HG02759 (cell line): ENCODE measurements around the gene TCEANC2.
"Not testable (repeated sequence)": the region's sequence is repeated elsewhere in the genome, so short reads cannot be mapped to it uniquely, and the experiment has no call there.

Experiments
- ATAC-seq: cut with Tn5 transposase; IDR thresholded peaks from one replicate; pipeline ENCODE4 v1.9.1; 2021; ENCODE audit warnings: mild to moderate bottlenecking, moderate library complexity; ENCODE audit not compliant: unreplicated experiment

Gene TCEANC2

DNA sequence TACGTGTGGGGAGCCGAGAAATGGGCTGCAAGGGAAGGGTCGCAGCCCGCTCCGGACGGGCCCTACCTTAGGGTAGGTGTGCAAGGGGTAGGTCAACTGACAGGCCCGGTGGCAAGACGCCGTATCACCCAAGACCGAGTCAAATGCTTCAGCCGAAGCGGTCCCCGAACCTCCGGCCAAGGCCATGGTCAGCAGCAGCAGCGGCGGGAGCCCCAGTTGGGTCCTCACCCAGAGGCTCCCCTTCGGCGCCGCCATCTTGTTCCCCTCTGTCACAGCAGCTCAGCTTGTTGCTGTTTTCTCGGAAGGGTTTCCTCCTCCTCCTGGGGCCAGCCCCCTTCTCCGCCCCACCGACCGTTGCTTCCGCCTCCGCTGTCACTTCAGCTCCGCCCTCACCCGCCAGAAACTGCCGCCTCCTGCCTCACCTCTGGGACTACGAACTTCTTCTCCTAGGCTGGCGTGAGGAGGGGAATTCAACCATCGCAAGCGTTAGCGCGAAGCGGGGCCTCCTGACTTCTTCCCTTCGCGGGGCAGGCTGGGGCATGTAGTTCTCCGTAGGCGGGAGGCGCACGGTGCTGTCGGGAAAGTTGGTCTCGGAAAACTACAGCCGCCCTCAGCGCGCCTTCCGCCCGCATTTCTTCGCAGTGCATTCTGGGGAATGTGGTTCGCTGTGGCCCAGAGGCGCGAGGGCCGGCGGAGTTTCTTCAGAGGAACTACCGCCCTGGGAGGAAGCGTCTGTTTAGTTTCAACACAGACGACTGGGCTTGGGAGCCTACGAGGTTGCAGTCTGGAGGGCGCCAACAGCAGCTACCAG lies at the start of gene TCEANC2, which contains the start of gene TMEM59:
TCEANC2 (plus strand) TSS at position 675 of the 811 bp plus-strand sequence. CDS start 815 bp downstream, outside the sequence.
TMEM59 (minus strand) TSS at position 271 of the 811 bp plus-strand sequence; CDS start at position 255, 16 bp downstream.
- ATAC-seq, result peak; percentile 93

DNA sequence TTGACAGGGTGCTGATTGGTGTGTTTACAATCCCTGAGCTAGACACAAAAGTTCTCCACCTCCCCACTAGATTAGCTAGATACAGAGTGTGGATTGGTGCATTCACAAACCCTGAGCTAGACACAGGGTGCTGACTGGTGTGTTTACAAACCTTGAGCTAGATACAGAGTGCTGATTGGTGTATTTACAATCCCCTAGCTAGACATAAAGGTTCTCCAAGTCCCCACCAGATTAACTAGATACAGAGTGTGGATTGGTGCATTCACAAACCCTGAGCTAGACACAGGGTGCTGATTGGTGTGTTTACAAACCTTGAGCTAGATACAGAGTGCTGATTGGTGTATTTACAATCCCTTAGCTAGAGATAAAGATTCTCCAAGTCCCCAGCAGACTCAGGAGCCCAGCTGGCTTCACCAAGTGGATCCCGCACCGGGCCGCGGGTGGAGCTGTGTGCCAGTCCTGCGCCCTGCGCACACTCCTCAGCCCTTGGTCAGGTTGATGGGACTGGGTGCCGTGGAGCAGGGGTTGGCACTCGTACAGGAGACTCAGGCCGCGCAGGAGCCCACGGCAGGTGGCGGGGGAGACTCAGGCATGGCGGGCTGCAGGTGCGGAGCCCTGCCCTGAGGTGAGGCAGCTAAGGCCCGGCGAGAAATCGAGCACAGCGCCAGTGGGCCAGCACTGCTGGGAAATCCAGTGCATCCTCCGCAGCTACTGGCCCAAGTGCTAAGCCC lies 49.5 kb upstream of the TCEANC2 start:
- ATAC-seq, result not testable (repeated sequence)

DNA sequence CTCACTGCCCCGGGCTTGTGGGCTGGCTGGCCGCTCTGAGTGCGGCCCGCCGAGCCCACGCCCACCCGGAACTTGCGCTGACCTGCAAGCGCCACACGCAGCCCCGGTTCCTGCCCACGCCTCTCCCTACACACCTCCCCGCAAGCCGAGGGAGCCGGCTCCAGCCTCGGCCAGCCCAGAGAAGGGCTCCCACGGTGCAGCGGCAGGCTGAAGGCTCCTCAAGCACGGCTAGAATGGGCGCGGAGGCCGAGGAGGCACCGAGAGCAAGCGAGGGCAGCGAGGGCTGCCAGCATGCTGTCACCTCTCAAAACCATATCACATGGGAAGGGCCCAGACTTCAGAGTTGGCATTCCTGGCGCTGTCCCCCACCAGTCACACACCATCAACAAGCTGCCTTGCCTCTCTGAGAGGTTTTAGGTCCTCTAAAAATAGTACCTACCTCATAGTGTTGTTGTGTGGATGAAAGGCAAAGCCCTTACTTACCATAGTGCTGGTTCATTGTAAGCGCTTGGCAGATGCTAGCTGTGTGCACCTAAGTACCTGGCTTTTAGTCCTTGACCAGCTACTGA lies 48.8 kb upstream of the TCEANC2 start:
- ATAC-seq, result no peak

DNA sequence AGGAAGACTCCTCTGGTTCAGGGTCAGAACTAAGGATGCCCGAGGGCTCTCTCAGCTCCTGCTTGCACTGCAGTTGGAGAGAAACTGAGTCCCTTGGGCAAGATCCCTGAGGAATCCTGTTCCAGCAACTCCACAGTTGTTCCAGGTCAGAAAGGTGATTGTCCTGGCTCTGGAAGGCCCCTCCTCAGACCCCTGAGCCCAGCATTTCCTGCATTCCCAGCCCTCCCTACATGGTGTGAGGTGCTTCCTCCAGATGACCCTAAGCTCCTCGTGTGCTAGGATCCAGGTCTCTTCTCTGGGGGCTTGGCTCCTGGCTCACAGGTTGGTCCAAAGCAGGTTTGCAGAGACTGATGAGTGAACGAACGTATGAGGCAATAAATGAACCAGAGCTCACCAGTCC lies 46.9 kb upstream of the TCEANC2 start:
- ATAC-seq, result no peak

DNA sequence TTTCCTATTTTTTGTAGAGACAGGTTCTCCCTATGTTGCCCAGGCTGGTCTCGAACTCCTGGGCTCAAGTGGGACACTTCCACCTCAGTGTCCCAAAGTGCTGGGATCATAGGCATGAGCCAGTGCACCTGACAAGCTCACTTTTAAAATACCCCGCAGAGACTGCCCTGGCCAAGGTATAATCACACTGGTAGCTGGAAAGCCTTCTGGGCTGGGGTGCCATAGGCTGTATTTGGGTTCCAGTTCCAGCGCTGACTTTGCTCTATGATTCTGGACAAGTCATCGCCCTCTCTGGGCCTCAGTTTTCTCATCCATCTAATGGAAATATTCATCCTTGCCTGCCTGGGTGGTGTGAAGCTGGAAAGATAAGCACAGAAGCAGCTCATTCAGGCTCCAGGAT lies 45.8 kb upstream of the TCEANC2 start:
- no peak for ATAC-seq

DNA sequence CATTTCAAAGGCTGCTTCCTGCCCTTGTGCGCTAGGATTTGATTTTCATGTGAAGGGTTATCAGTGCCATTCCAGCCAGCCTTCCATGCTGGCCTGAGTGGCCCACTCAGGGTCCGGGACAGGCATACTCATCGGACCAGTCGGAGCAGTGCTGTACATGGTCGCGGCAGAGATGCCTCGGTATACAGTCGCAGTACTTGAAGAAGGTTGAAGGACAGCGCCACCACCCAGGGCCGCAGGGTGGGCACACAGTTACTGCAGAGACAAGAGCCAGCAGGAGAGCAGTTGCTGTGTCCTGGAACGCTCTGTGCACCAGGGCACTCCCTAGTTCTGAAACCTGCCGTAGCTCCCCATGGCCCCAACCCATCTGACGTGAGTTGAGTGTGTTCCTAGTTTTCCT lies 44.5 kb upstream of the TCEANC2 start:
- ATAC-seq, result no peak

DNA sequence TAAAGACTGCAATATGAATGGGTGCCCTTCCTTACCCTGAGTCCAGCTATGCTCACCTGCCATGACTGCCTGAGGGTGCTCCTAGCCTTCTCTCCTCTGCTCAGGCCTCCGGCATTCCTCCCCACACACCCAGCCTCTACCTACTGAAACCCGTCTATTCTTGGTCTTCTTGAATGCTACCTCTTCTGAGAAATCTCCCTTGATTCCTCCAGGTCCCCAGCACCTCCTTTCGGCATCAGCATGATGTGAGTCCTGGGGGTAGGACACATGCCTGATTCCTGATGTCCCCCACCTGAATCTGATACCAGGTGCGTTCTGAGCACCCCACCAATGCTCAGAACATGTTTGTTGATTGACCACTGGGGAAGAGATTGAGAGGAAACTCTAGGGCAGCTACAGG lies 44.0 kb upstream of the TCEANC2 start:
- no peak for ATAC-seq

DNA sequence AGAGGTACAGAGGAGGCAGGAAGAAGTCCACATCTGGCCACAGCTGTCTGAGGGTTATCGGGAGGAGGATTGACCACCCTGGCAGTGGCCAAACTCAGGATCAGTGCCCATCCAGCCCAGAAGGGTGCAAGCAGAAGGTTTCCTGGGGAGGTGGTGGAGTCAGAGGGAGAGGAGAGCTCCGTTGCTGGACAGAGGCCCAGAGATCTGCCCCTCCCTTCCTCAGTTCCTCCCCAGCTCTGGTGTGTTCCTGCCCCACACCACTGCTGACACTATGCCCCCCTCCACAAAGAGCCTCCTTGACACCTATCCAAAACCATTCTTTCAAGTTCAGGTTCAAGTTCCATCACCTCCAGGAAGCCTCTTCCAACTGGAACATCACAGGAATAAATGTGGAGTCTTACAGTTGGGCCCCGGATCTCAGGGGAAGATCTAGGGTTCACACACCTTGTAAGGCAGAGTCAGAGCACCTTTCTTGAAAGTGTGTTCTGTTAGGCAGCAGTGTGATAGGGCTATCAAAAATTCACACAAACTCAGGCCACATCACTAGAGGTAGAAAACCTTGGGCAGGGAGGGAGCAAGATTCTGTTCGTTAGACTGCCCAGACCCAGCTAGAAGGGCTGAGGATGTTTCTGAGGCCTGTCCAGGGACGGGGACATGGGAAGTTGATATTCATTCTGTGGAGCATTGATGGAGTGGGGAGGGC lies 42.8 kb upstream of the TCEANC2 start:
- ATAC-seq, result no peak

DNA sequence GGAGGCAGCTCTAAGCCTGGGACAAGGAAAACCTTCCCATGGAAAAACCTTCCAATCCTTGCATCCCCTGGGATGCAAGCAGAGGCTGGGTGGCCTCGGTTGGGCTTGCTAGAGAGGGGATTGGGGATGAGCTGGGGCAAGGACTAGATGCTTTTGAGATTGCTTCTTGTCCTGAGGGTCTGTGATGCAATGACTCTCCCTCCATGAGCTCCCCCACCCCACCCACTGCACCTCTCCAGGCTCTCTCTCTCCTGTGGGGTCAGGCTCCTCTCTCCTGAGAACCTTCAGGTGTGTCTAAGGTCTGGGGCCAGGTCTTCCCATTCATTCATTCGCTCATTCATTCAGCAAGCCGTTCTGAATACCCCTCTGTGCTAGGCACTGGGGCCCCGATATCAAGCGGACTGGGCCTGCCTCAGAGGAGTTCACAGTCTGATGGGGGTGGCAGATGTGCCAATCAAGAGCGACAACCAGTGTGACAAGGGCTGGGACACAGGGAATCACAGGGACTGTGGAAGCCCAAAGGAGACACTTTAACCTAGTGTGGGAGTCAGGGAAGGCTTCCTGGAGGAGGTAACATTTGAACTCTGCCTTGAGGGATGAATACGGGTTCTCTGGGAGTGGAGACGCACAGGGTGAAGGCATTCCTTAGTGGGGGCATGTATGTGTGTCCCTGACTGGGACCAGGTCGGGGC lies 41.9 kb upstream of the TCEANC2 start:
- ATAC-seq, result no peak

DNA sequence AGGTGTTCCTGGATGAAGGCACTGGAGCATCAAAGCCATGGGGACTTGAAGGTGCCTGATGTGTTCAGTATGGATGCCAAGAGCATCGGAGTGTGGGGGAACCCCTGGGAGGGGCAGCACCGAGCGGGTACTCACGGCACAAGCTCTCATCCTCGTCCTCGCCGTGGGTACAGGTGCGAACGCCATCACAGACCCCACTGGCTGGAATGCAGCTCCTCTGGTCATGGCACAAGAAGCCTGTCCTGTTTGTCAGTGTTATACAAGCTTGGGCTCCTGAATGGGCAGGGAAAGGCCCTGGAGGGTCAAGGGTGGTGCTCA lies 41.4 kb upstream of the TCEANC2 start:
- no peak for ATAC-seq

DNA sequence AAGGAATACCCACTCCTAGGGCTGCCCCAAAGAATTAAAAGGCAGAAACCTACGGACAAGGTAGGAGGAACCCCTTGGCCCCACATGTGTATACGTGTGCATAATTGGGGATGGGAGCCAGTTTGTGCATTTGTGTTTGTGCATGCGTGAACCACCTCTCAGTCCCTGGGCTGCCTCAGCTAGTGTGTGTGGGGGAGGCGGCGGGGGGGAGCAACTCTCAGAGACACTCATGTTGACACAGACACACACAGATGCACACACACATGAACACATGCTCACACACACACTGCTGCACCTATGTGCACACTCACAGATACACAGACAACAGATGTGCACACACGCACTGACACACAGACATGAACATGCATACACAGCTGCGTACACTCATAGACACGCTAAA lies 40.5 kb upstream of the TCEANC2 start:
- ATAC-seq, result no peak

DNA sequence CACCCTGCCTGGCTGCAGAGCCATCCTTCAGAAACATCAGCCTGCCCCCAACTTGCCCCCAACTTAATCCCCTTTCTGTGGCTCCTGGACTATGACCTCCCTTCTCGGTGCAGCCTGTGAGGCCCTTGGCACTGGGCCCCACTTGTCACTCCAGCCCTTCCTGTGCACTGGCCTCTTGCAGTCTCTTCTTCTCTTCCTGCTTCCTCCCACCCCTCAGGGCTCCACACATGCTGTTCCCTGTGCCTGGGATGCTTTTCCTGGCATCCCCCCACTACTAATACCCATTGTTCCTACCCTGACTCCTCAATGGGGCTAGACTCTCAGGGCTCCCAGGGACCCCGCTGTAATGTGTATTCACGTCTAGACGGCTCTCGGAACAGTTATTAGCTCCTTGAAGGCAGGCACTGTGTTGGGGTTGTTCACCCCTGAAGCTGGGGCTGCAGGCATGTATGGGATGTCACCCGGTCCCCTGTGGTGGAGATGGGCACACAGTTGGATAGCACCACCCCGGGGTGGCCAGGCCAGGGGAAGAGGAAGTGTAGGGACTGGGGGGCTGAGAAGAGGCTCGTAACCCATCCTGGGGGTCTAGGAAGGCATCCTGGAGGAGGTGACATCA lies 39.9 kb upstream of the TCEANC2 start:
- ATAC-seq, result no peak

DNA sequence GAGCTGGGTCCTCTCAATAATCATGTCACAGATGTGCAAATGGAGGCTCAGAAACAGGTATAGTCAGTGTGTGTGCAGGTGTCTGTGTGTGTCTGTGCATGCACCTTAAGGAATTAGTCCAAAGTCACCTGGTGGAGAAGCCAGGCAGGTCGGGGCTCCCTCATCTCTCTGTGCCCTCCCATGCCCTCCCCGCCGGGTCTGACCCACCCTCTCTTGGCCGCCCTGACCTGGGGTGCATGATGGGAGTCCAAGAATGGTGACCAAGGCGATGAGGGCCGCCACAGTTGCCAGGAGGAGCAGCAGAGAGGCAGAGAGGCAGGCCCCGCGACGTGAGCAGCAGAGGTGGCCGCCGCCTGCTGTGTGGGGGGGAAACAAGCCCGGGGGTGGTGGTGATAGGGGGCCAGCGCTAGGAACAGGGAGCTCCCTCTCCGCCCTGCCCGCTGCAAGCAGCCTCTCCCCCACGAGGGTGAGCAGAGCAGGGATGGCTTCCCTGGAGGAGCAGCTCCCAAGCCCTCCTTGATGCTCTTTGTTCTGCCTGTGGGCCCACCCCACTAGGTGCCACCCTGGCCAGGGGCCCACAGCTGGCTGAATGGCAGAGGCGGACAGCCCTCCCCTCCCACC lies 39.3 kb upstream of the TCEANC2 start:
- ATAC-seq, result no peak

DNA sequence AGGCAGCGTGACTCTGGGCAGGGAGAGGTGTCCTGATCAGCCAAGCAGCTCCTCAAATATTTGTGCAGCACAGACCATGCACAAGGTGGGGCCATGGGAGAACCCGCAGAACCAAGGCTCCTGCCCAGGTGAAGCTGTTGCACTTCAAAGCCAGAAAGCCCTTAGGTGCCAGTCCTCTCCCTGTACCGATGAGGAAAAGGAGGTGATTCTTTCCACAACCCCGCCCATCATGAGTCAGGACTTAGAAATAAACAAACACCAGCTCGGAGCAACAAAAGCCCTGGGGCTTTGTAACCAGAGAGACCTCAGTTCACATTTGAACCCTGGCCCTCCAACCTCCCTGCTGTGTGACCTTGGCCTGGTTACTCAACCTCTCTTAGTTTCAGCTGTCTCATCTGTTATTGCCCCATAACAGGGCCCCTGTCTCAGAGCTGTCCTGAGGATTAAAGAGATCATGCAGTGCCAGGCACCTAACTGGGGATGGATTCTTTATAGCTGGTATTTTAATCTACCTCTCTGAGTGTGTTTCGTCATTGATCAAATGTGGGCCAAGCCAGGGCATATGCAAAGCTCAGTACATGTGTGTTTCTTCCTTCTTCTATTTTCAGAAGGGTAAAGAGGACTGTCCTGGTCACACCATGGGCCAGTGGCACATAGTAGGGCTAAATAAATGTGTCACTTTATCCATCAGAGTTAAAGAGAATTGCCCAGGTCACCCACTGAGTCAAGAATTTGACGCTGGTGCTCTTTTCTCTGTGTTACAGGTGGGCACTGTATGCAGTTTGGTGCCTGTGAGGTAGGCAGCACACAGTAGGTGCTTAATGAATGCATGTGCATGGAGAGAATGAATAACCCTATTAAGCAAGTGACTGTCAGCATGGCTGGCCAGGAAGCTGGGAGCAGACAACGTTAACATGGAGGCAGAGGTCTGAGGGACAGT lies 36.8 kb upstream of the TCEANC2 start:
- ATAC-seq, result no peak

DNA sequence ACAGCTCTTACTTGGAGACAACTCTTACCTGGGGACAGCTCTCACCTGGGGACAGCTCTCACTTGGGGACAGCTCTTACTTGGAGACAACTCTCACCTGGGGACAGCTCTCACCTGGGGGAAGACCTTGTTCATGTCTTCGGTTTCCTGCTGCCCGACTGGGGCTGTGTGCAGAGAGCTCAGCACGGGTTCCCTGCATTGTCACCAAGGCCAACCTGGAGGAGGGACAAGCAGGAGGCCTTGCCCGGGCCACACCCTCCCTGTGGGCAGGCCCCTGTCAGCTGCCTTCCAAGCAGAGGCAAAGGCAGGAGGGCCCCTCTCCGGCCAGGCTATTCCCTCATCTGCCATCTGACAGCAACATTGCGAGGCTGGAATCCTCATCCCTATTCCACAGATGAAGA lies 35.4 kb upstream of the TCEANC2 start, which contains the start of gene LDLRAD1:
LDLRAD1 (minus strand) TSS at position 208 of the 400 bp plus-strand sequence; CDS start at position 134, 74 bp downstream.
- no peak for ATAC-seq

DNA sequence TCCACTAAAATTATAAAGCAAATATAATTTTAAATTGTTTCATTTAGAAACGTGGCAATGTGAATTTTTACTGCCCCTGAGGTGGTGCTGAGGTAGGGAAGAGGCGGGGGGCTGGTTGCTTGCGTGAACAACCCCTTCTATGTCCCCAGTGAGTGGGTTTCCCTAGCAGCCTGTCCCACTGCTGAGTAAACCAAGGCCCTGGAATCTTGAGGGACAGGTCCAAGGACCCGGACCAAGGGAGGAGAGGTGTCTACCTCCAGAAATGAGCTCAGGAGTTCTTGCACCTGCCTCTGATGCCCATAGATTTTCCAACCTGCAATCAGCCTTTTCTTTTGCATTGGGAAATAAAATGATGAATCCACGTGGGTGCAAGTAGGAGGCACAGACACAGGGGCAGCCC lies 34.8 kb upstream of the TCEANC2 start:
- ATAC-seq, result no peak

DNA sequence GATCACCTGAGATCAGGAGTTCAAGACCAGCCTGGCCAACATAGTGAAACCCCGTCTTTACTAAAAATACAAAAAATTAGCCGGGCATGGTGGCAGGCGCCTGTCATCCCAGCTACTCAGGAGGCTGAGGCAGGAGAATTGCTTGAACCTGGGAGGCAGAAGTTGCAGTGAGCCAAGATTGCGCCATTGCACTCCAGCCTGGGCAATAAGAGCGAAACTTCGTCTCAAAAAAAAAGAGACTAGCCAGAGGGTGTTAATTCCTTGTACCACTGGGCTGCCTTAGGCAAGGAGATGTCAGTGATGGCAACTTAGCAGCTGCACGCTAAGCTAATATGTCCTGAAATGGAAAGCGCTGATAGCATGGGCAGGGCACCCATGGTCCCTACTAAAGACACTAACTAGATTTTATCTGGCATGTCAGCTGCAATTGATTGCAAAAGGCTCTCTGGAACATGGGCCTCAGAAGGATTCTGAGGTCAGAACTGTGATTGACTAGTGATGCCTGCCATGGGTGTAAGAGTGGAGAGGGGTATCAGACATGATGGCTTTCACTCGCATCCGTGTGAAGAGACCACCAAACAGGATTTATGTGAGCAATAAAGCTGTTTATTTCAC lies 33.7 kb upstream of the TCEANC2 start:
- not testable (repeated sequence) for ATAC-seq

DNA sequence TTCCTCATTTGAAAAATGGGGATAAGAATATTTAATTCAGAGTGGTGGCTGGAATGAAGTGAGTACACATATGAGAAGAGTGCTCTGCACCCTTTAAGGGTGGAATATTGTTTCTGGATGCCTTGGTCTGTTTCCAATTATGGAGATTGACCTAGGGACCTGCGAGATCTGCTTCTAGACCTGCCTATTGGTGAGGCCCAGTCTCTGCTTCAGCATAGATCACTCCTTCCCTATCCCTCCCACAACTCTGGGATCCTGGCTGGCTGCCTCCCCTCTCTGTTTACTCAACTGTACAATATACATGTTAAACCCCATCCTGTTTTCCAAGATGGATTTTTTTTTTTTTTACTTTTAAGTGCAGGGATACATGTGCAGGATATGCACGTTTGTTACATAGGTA lies 29.1 kb upstream of the TCEANC2 start:
- no peak for ATAC-seq
